ENCODE measurements around the gene PRIM1.
A peak's percentile ranks its signal among the peaks of the same experiment; 100 is the strongest.
"Not testable (repeated sequence)": the region's sequence is repeated elsewhere in the genome, so short reads cannot be mapped to it uniquely, and the experiment has no call there.

The PRIM1 gene

DNA sequence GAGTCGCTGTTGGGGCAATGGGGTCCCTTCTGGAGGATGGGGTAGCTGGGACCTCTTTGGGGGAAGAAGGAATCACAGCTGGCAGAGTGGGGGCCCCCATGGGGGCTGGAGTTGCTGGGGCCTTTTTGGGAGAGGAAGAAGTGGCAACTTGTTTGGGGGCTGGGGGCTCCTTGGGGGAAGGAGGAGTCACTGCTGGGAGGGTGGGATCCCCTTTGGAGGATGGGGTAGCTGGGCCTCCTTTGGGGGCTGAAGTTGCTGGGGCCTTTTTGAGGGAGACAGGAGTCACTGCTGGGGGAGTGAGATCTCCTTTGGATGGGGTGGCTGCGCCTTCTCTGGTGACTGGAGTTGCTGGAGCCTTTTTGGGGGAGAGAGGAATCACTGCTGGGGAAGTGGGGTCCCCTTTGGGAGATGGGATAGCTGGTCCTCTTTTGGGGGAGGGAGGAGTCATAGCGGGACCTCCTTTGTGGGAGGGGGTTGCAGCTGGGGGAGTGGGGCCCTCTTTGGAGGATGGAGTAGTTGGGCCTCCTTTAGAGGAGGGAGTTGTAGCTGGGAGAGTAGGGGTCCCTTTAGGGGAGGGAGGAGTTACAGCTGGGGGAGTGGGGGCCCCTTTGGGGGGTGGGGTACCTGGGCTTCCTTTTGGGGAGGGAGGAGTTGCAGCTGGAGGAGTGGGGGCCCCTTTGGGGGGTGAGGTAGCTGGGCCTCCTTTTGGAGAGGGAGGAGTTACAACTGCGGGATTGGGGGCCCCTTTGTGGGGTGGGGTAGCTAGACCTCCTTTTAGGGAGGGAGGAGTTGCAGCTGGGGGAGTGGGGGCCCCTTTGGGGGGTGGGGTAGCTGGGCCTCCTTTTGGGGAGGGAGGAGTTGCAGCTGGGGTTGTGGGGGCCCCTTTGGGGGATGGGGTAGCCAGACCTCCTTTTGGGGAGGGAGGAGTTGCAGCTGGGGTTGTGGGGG, 34.9 kb downstream of the PRIM1 start:
- DNase-seq (ENCODE audit: low spot score), result no peak

DNA sequence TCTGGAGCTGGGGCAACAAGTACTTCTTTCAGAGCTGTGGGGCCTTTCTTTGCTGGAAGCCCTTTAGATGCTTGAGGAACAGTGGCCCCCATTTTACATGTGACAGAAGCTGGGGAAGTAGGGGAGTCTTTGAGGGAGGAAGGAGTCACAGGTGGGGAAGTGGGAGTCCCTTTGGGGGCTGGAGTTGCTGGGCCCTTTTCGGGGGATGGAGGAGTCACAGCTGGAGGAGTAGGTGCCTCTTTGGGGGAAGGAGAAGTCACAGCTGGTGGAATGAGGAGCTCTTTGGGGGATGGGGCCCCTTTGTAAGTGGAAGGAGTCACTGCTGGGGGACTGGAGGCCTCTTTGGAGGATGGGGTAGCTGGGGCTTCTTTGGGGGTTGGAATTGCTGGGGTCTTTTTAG, 35.7 kb downstream of the PRIM1 start:
- no peak for DNase-seq (ENCODE audit: low spot score)

DNA sequence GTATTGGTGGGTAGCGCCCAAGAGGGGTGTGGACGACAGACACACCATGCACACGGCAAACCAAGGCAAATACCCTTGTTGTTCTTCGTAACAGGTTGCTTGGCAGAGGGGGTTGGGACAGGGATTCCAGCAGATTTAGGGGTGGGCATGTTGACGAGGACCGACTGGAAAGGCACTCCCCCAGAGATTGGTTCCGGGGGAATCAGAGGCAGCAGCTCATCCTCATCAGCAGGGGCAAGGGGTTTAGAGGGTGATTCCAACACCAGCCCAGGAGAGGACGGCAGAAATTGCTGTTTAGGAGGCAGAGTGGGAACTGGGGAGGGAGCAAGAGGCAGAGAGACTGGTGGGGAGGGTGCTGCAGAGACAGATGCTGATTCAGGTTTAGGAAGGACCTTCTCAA, 36.3 kb downstream of the PRIM1 start:
- no peak for DNase-seq (ENCODE audit: low spot score)

DNA sequence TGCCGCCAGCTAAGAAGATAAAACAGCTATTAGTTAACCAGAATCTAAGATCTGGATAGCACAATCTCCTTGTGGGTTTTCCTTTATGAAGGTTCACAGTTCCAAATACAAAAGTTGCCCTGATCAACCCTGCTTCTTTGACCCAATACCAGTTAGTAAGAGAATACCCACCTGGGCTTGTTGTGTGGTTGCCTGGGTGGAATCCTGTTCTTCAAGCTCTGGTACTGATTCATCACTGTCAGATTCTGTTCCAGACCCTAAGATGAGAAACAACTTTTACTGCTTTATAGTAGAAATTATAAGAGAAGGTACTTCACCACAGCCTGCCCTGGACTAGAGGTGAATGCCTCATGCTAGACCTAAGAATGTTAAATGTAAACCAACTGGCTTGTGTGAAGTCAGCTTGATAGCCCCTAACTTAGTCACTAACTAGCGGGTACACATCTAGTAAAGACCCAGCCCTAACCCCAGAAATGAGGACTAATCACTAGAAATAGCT, 37.6 kb downstream of the PRIM1 start:
- DNase-seq (ENCODE audit: low spot score), result no peak

DNA sequence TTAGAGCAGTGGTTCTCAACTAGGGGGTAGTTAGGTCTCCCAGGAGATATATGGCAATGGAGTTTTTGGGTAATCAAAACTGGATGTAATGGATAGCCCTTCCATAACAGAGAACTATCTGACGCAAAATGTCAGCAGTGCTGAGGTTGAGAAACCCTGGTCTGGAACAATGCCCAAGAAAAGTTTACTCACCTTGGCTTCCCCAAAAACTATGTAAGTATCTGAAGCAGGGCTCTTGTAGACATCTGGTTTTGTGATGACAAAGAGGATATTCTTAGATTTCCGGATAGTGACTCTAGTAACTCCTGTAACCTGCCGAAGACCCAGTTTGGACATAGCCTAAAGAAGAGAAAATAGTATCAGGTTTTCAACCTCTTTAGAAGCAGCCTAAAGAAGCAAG, 38.8 kb downstream of the PRIM1 start:
- DNase-seq (ENCODE audit: low spot score), result no peak

DNA sequence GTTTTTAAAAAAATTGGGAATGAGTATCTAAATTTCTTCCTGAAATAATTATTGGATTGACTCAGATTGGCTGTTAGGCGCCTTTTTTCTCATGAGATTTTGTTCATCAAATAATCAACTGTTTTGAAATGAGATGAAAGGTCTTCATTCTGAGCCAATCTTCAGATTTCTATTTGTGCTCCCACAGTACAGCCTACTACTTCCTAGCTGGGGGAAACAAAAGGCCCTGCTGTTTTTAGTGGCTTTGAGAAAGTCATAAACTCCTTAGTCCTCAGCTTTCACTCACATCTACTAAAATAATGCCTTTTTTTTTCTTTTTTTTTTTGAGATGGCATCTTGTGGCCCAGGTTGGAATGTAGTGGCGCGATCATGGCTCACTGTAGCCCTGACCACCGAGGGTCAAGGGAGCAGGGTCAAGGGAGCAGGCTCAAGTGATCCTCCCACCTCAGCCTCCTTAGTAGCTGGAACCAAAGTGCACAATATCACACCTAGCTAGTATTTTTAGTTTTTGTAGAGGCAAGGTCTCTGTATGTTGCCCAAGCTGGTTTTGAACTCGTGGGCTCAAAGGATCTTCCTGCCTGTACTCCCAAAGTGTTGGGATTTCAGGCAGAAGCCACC, 42.3 kb downstream of the PRIM1 start:
- DNase-seq (ENCODE audit: low spot score), result no peak

DNA sequence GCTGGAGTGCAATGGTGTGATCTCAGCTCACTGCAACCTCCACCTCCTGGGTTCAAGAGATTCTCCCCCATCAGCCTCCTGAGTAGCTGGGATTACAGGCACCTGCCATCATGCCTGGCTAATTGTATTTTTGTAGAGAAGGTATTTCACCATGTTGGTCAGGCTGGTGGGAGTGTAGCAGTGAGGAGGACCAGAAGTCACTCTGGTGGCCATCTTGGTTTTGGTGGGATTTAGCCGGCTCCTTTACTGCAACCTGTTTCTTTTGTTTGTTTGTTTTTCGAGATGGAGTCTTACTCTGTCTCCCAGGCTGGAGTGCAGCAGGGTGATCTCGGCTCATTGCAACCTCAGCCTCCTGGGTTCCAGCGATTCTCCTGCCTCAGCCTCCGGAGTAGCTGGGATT, 47.6 kb downstream of the PRIM1 start:
- DNase-seq (ENCODE audit: low spot score), result not testable (repeated sequence)

DNA sequence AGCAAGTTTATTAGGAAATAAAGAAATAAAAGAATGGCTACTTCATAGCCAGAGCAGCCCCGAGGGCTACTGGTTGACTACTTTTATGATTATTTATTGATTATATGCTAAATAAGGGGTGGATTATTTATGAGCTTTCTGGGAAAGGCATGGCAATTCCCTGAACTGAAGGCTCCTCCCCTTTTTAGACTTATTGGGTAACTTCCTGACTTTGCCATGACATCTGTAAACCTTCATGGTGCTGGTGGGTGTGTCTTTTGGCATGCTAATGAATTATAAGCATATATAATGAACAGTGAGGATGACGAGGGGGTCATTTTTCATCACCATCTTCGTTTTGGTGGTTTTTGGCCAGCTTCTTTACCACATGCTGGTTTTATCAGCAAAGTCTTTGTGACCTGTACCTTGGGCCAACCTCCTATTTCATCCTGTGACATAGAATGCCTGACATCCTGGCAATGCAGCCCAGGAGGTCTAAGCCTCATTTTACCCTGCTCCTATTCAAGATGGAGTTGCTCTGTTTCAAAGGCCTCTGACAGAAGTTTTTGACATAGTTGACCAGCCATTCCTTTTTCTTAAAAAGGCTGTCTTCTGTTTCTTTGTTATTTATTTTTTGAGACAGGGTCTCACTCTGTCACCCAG, 53.0 kb downstream of the PRIM1 start:
- no peak for DNase-seq (ENCODE audit: low spot score)

DNA sequence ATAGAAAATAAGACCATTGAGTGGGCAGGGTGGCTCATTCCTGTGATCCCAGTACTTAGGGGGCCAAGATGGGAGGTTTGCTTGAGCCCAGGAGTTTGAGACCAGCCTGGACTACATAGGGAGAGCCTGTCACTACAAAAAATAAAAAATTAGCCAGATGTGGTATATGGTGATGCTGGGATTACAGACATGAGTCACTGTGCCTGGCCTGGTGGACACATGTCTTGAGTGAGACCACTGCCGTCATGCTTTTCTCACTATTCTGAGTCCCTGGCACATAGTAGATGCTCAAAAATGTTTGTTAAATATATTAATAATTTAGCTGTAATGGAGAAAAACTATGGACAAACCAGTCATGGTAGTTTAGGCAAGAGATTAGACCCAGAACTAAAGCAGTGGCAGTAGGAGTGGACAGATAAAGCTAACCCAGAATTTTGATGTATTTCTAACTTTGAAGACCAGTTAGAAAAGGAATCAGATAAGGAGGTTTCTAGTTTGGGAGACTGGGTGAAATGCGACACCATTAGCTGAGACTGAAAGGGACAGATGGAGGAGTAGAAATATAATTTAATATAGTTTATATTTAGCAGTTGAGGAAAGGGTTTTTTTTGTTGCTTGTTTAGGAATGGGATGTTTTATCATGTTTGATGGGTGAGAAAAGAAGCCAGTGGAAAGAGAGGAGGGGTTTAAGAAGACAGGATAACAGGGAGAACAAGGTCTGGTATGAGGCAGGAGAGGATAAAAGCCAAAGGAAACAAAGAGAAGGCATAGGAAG, 56.6 kb downstream of the PRIM1 start:
- DNase-seq (ENCODE audit: low spot score), result no peak

DNA sequence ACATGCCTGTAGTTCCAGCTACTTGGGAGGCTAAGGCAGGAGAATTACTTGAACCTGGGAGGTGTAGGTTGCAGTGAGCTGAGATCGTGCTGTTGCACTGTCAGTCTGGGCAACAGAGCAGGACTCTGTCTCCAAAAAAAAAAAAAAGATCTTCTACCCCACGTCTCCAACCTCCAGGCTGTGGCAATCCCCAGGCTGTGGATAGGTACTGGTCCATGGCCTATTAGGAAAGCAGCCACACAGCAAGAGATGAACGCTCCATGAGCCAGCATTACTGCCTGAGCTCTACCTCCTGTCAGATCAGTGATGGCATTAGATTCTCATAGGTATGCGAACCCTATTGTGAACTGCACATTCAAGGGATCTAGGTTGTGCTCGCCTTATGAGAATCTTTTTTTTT, 58.0 kb downstream of the PRIM1 start:
- no peak for DNase-seq (ENCODE audit: low spot score)

DNA sequence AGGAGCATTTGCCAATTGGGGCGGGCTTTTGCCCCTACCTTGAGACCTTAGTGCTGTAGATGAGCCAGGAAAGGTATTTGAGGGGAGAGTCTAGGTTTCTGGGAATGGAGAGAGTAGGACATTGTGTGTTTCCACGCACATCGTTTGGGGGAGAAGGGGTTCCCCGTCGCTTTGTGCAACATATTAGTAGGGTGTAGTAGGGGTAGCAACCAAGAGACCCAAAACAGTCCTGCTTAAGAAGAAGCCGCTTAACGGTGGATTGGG, 63.3 kb downstream of the PRIM1 start:
- DNase-seq (ENCODE audit: low spot score), result no peak

DNA sequence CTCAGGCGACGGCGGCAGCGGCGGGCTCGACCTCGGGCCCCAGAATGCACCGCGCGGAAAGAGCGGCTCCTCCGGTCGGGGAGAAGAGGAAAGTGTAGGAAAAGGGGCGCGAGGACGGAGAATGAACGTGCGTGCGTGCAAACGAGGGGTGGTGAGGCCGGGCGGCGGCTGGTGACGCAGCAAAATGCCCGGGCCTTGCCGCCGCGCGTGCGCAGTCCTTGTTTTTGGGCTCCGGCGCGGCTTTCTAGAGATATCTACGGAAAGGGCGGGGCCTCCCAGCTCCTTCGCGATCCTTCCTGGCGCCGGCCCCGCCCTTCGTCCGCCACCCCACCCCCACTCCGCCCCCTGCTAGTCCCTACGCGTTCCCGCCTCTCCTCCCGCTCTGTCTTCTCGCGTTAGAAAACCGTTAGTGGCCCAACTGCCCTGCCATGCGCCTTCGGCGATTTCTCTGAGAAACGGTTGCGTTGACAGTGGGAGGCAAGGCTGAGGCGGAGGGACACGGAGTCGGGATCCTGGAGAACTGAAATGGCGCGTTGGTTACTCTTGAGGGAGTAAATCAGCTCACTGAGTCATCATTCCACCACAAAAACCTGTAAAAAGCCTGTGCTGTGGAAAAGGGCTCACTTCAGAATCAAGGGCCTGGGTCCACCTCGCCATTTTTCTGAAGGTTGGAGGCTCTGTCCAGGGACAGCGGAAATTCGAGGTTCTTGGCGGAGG, 63.8 kb downstream of the PRIM1 start, which contains the start of gene PTGES3:
Gene PTGES3, minus strand, starts transcription at position 156 of the 717 bp plus-strand sequence. CDS start 285 bp downstream, outside the sequence.
- DNase-seq (ENCODE audit: low spot score), result peak; percentile 97

DNA sequence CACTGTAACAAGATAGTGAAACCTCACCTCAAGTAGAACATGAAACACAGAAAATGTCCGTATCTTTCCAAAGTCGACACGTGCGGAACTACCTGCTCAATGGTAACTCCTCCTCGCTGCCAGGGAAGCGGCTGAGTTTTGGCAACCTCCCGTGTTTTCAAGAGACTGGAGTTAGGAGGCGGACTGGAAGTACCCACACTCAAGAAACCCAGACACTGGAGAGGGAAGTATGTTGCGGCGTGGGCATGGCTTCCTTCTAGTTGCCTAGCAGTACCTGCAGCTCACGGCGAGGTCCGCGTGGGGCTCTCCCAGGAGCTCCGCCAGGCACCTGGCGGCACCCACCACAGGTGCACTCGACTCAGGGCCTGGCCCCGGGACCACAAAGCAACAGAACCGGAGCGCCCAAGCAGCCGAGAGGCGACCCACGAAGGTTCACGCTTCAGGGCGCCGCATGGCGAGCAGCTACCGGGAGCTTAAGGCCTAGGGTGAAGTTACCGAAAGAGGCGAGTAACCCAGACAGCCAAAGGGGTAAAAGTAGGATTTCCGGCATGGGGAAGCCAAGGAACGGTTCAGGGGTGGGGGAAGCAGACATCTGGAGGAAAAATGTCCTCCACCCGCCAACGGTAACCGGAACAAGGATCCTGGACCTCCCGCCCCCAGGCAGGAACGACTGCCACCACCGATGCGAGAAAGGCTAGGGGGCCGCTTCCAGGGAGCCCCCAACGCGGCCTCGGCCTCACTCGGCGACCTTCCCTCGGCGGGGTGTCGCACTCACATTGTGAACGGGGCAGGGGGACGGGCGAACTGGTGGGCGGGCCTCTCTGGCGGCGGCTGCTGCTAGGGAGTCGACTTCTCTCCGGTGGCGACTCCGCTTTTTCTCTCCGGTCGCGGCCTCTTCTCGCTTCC, 64.6 kb downstream of the PRIM1 start:
- DNase-seq (ENCODE audit: low spot score), result no peak

DNA sequence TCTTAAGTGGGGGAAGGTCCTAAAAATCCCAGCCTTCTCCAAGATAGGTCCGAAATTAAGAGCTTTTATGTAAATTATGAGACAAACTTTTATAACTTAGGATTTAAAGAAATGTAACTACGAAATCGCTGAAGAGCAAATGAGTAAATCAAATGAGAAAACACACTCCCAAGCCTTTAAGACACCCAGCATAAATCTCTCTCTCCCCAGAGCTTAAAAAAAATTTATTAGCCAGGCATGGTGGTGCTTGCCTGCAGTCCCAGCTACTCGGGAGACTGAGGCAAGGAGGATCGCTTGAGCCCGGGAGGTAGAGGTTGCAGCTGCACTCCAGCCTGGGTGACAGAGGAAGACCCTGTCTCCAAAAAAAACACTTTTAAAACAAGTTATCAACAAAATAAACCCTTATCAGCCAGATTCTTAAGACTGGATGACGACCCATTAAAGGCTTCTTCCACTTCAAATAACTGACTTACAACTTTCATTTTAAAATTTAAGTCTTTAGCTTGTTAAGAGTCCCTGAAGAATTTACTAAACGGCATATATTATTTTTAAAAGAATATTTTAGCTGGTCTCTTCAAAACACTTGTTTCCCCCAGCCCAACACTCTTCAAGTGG, 67.3 kb downstream of the PRIM1 start:
- peak; percentile 4 for DNase-seq (ENCODE audit: low spot score)

DNA sequence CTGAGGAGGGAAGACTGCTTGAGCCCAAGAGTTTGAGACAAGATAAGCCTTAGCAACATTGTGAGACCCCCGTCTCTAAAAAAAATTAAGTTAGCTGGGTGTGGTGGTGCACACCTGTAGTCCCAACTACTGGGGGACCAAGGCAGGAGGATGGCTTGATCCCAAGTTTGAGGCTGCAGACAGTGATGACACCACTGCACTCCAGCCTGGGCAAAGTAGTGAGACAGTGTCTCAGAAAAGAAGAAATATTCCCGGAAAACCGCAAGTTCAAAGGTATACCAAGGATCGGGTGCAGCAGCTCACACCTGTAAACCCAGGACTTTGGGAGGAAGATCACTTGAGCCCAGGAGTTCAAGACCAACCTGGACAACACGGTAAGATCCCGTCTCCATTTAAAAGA, 69.8 kb downstream of the PRIM1 start:
- DNase-seq (ENCODE audit: low spot score), result no peak

Measured in kidney capillary endothelial cell (primary cell).